UCSD-AML1 (cell line): Measurements from ENCODE around the gene COBL.

Experiments
- DNase-seq: peaks from one replicate; lab custom pipeline; 2025; ENCODE audit not compliant: unreplicated experiment; lab: John Stamatoyannopoulos, UW

COBL gene

GRCh38 chr7:51316666-51317581 is at the start of gene COBL:
TSS of gene COBL (minus strand) at chr7:51316809. CDS start at chr7:51316633, 176 bp downstream.
- no peak for DNase-seq

- DNase-seq: no peak
These were observed 49.6 kb upstream of the COBL start for GRCh38 chr7:51366172-51366728.

- no peak for DNase-seq
These were observed 41.2 kb upstream of the COBL start for GRCh38 chr7:51357821-51358220.

GRCh38 chr7:51356849-51357516 is 40.4 kb upstream of the COBL start:
- DNase-seq: no peak

- no peak for DNase-seq
These were observed 38.3 kb upstream of the COBL start for GRCh38 chr7:51354897-51355296.

GRCh38 chr7:51354434-51354833 is 37.8 kb upstream of the COBL start:
- no peak for DNase-seq

GRCh38 chr7:51352174-51353100 is 35.8 kb upstream of the COBL start:
- no peak for DNase-seq

- DNase-seq: no peak
These were observed 35.1 kb upstream of the COBL start for GRCh38 chr7:51351661-51352060.

GRCh38 chr7:51350546-51350896 is 33.9 kb upstream of the COBL start:
- no peak for DNase-seq

GRCh38 chr7:51349820-51350545 is 33.4 kb upstream of the COBL start:
- no peak for DNase-seq

- DNase-seq: no peak
These were observed 29.5 kb upstream of the COBL start for GRCh38 chr7:51346126-51346525.

GRCh38 chr7:51344406-51345138 is 28.0 kb upstream of the COBL start:
- DNase-seq: no peak

GRCh38 chr7:51340936-51341335 is 24.3 kb upstream of the COBL start:
- DNase-seq: no peak

GRCh38 chr7:51340029-51340838 is 23.6 kb upstream of the COBL start:
- DNase-seq: no peak

GRCh38 chr7:51335057-51335456 is 18.4 kb upstream of the COBL start:
- DNase-seq: no peak

- DNase-seq: no peak
These were observed 13.2 kb upstream of the COBL start for GRCh38 chr7:51329696-51330263.

- no peak for DNase-seq
These were observed 11.8 kb upstream of the COBL start for GRCh38 chr7:51328351-51328801.

- DNase-seq: no peak
These were observed 10.7 kb upstream of the COBL start for GRCh38 chr7:51327287-51327717.
